Measurements from ENCODE around the gene DLGAP3. TPM values are rescaled to one million over a fixed set of nuclear protein-coding genes. Genes with fewer than 3 reads are reported as not detected.
"Not testable (repeated sequence)": the region's sequence is repeated elsewhere in the genome, so short reads cannot be mapped to it uniquely, and the experiment has no call there.

Gene DLGAP3
- total RNA-seq, 1 donor from 2014 or later: not detected

DNA sequence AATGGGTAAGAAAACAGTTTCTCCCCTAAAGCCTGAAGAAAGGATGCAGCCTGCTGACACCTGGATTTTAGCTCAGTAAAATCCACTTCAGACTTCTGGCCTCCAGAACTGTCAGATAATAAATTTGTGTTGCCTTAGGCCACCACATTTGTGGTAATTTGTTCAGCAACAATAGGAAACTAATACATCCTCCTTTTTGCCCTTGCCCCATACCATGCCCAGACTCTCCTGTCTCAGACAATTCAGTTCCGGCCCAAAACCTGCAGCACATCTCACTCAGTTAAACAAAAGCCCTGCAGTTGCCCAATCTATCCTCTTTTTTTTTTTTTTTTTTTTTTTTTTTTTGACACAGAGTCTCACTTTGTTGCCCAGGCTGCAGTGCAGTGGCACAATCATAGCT lies 95.7 kb downstream of the DLGAP3 start:
- DNase-seq: no peak

DNA sequence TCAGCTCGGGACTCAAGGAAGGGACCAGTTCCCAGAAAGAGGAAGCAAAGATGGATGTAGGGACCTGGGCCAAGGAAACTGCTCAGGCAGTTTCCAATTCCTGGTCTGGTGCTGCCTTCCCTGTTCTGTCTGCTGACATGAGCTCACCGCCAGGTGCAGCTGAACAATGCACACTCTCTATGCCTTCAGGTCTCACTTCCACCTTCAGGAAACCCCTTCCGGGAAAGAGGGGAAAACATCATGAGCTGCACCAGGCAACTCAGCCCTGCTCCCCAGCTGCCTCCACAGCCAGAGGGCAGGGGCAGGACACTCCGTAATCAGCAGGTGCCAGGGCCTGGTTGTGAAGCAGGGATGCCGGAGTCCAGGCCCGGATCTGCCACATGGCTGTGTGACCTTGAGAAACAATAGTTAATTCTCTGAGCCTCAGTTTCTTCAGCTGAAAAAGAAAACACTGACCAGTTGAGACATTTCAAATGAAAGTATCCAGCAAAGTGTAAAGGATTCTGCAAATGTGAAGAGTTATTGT lies 97.7 kb downstream of the DLGAP3 start:
- DNase-seq: no peak

DNA sequence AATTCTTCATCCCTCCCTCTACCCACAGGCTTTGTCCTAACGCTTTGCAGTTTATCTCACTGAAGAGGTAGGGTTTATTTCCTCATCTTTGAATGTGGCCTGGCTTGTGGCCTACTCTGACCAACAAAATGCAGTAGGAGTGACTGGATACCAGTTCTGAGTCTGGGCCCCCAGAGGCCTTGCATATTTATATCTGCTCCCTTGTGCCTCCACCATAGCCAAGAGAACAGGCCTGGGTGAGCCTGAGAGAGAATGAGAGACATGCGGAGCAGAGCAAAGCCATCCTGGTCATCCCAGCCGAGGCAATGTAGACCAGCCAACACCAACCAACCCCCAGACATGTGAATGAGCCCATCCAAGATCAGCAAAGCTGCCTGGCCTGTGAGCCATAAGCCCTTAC lies 100.2 kb downstream of the DLGAP3 start:
- no peak for DNase-seq

DNA sequence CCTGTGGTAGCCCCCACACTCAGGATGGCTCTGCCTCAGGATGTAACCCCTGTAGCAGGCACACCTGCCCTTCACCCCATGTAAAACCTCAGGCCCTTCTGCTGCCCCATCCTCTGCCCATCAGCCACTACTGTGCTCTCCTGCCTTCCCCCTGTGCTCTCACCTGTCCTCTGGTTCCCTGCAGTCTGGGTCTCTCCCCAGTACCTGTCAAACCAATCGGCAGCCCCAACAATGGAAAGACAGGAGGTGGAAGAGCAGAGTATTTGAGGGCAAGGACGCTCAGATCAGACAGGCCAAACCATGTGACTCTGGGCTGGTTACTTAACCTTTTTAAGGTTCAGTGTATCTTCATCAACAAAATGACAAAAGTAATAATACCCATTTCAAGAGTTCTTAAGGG lies 100.8 kb downstream of the DLGAP3 start:
- no peak for DNase-seq

DNA sequence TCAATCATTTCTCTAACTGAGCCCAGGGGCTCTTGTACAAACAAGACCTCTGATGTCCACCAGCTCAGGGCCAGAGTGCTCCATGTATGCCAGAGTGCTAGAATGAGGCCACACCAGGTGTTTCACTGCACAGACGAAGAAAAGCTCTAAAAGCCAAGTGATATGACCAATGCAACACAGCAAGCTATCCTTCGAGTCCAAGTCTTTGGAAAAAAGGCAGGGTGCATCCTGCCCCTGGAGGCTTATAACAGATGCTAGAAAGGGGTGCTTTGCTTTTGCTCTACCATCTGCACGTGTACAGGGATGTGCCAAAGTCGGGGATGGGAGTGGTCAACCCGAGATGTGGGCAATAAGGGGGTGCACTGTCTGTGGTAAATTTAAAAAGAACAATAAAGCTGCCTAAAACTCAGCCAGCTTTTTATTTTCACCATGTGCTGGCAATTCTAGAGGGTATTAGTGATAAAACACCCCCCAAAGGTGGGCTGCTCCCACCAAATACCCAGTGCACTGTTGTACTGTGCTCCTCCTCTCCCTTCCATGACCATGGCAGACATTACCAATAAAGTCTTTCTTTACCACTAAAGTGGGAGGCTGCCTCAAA lies 102.0 kb downstream of the DLGAP3 start:
- DNase-seq: no peak

DNA sequence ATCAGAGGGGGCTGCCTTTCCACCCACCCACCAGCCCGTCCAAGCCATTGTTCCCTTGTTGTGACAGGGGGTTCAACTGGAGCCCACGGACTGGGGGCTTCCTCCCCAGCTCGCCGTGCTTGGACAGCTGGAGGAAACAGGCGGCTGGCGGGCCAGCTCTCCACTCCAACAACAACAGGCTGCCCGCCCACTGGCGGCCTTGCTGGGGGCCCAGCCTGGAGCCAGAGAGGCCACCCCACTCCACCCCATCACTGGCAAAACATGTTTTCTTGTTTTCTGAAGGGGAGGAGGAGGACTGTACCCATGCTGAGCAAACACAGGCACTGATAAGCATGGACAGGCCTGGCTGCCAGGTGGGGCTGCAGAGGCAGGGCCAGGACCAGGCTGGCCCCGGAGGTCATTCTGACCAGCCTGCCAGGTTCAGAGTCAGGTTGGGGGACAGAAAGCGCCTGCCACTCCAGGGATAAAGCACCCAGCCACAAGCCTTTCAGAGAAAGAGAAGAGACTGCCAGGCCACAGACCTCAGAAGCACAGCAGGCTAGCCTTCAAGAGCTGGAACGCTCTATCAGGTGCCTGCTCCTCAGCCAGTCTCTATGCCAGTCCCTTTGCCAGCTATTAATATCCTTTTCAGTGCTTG lies 103.9 kb downstream of the DLGAP3 start:
- no peak for DNase-seq

DNA sequence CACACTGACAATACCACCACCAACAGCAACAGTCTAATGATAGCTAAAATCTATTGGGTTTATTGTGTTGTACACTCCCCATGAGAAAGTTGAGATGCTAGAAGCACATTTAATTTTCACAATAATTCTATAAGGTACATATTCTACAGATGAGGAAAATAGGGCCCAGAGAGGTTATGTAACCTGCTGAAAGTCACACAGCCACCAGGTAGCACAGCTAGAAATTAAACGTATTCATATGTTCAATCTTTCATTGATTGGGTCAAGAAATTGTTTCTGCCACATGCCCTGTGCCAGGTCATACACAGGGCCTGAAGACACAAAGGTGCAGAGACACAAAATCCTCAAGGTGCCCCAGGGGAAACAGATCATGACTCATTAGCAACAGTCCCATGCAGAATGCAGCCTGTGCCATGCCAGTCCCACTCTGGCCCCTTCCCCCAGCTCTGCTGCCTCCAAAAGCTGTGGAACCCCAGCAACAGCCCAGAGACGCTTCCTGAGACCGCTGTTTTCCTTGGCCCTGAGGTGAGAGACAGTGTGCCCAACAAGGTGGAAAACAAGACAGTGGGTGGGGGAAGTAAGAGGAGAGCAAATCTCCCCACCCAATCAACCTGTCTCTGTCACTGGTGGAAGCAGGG lies 104.5 kb downstream of the DLGAP3 start:
- no peak for DNase-seq

DNA sequence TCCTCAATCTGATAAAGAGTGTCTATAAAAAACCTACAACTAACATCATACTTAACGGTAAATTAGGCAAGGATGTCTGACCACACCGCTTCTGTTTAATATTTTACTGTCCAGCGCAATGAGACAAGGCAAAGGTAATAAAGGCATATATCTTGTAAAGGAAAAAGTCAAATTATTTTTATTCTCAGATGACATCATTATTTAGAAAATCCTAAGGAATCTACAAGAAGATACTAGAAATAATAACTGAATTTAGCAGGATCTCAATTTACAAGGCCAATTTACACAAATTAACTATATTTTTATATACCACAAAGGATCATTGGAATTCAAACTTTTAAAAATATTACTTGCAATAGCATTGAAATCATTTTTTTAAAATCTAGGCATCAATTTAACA lies 107.2 kb downstream of the DLGAP3 start:
- DNase-seq: no peak

DNA sequence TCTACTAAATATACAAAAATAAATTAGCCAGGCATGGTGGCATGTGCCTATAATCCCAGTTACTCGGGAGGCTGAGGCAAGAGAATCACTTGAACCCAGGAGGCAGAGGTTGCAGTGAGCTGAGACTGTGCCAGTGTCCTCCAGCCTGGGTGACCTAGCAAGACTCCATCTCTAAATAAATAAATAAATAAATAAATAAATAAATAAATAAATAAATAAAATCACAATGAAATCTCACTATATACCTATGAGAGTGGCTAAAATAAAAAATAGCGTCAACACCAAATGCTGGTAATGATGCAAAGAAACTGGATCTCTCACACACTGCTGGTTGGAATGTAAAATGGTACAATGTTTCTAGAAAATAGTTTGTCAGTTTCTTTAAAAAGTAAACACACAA lies 110.6 kb downstream of the DLGAP3 start:
- DNase-seq: not testable (repeated sequence)

DNA sequence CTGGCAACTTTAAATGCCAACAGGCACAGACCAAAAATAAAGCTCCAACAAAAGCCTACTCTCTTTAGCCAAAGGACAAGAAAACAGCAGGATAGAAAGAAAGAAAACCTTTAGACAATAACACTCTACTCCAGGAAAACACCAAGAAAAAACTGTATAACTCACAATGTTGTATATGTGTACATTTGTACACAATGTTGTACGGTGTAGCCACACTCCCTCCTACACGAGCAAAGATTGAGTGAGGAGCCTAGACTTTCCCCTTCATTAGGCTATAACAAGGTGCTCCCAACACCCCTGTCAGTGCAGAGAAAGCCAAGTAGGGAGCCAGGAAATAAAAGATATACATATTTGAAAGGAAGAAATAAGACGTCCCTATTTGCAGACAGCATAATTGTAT lies 112.7 kb downstream of the DLGAP3 start:
- DNase-seq: no peak

DNA sequence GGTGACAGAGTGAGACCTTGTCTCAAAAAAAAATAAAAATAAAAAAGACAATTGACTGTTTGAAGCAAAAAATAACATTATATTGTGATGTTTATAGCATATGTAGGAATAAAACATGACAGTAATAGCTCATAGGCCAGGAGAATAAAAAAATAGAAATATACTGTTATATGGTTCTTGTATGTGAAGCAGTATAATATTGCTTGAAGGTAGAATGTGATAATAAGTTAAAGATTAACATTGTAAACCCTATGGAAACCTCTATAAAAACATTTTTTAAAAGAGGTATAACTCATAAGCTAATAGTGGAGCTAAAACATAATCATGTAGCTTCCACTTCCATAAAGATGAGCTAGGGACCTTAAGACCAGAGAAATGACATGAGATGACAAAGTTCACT lies 113.1 kb downstream of the DLGAP3 start:
- DNase-seq: no peak

Other genes starting within 250 kb of the DLGAP3 start
- gene GJB5, start 174.6 kb downstream of the DLGAP3 start, total RNA-seq: 3.1 TPM
- 0.31 TPM for gene GJB4, start 169.9 kb downstream of the DLGAP3 start, total RNA-seq
- 6.1 TPM for gene GJB3, start 148.4 kb downstream of the DLGAP3 start, total RNA-seq
- 25.8 TPM for gene GJA4, start 136.7 kb downstream of the DLGAP3 start, total RNA-seq
- 16.9 TPM for gene SMIM12, start 69.9 kb downstream of the DLGAP3 start, total RNA-seq
- 15.4 TPM for gene TMEM35B, start 55.7 kb upstream of the DLGAP3 start, total RNA-seq
- gene ZMYM6, start 102.3 kb upstream of the DLGAP3 start, total RNA-seq: 17.0 TPM
- gene ZMYM1, start 149.7 kb upstream of the DLGAP3 start, total RNA-seq: 22.2 TPM

Data from tongue (tissue), 2 donors.